OCI-LY1 (cell line): ENCODE data around the gene WNT7B.

Experiments used
- H2AFZ ChIP-seq: fragments of 200-600 bp; sonication (generic), shearing (Covaris generic); 2 replicates; pipeline ENCODE4 v1.6.0; 2014; ENCODE audit warnings: antibody characterized with exemption, mild to moderate bottlenecking, low read length
- H3F3A ChIP-seq: fragments of 200-600 bp; sonication (generic), shearing (Covaris generic); 2 replicates; pipeline ENCODE4 v1.6.0; 2014; ENCODE audit warnings: mild to moderate bottlenecking, antibody characterized with exemption, low read length, moderate library complexity; ENCODE audit not compliant: insufficient read depth
- H3K27ac ChIP-seq: fragments of 200-600 bp; sonication (generic); 2 replicates; pipeline ENCODE4 v1.5.1; 2014; ENCODE audit warnings: low read length, mixed run types, mild to moderate bottlenecking, low read depth; ENCODE audit not compliant: poor library complexity, severe bottlenecking
- H3K27me3 ChIP-seq: fragments of 200-600 bp; sonication (generic); 2 replicates; pipeline ENCODE4 v1.6.0; 2014; ENCODE audit warnings: antibody characterized with exemption, mild to moderate bottlenecking, low read length, moderate library complexity; ENCODE audit not compliant: insufficient read depth
- H3K36me3 ChIP-seq: fragments of 200-600 bp; sonication (generic); 2 replicates; pipeline ENCODE4 v1.6.1; 2014; ENCODE audit warnings: mild to moderate bottlenecking, antibody characterized with exemption, low read length, moderate library complexity, mixed read lengths; ENCODE audit not compliant: insufficient read depth
- H3K4me1 ChIP-seq: fragments of 200-600 bp; sonication (generic); 2 replicates; pipeline ENCODE4 v1.5.1; 2014; ENCODE audit warnings: mild to moderate bottlenecking, low read length, moderate library complexity; ENCODE audit not compliant: insufficient read depth, severe bottlenecking
- H3K4me2 ChIP-seq: fragments of 200-600 bp; sonication (generic), shearing (Covaris generic); 2 replicates; pipeline ENCODE4 v1.6.1; 2014; ENCODE audit warnings: low read length
- H3K4me3 ChIP-seq: fragments of 200-600 bp; sonication (generic); 2 replicates; pipeline ENCODE4 v1.5.1; 2014; ENCODE audit warnings: low read length, low read depth, mild to moderate bottlenecking, mixed read lengths; ENCODE audit not compliant: poor library complexity, severe bottlenecking
- H3K79me2 ChIP-seq: fragments of 200-600 bp; shearing (Covaris generic); 2 replicates; pipeline ENCODE4 v1.6.1; 2016; ENCODE audit warnings: mixed run types, low read length, mixed read lengths; ENCODE audit not compliant: insufficient read depth
- H3K9ac ChIP-seq: fragments of 200-600 bp; sonication (generic), shearing (Covaris generic); 2 replicates; pipeline ENCODE4 v1.6.1; 2014; ENCODE audit warnings: mild to moderate bottlenecking, low read length, mixed read lengths
- H3K9me2 ChIP-seq: fragments of 200-600 bp; sonication (generic), shearing (Covaris generic); 2 replicates; pipeline ENCODE4 v1.6.1; 2014; ENCODE audit warnings: low read depth, mild to moderate bottlenecking, low read length, mixed read lengths
- H3K9me3 ChIP-seq: fragments of 200-600 bp; shearing (Covaris generic); 2 replicates; pipeline ENCODE4 v1.6.1; 2014; ENCODE audit warnings: low read length, mixed read lengths
- H4K20me1 ChIP-seq: fragments of 200-600 bp; sonication (generic), shearing (Covaris generic); 2 replicates; pipeline ENCODE4 v1.6.0; 2016; ENCODE audit warnings: mild to moderate bottlenecking, low read length; ENCODE audit not compliant: insufficient read depth
- CTCF ChIP-seq: fragments of 200-600 bp; sonication (generic), shearing (Covaris generic); IDR thresholded peaks from 2 replicates; pipeline ENCODE4 v1.5.1; 2017; ENCODE audit warnings: mild to moderate bottlenecking, antibody characterized with exemption, low read length, moderate library complexity, mixed read lengths
- EZH2 ChIP-seq: fragments of 200-600 bp; sonication (generic), shearing (Covaris generic); IDR thresholded peaks from 2 replicates; pipeline ENCODE4 v1.8.0; 2017; ENCODE audit warnings: borderline replicate concordance, mixed run types, mild to moderate bottlenecking, antibody characterized with exemption, low read length, moderate library complexity, mixed read lengths

Gene WNT7B

DNA sequence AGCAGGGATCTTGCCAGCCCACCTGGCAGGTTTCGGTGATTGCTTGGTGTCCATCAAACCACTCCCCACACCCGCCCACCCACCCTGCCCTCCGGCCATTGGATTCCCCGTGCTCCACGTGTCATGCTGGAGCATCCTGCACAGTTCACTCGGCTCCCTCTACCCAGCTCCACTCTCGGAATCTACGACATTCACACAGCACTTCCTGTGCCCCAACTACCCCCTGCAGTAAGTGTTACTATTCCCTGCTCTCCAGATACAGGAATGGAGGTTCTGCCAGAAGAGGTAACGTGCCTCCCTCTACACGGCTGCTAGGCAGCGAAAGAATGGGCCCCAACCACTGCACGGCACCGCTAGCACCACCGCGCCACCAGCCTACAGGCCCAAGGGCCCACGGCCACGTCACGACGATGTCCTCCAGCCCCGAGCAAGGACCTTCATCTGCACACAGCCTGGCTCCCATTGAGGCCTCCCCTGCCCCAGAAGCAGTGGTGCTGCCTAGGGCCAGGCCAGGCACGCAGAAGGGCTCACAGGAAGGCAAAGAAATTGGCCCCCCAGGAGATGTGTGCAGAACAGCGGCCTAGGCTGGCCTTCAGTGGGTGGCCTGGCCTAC is 27.6 kb downstream of the WNT7B start:
- H3K9me3 ChIP-seq, result no peaks in the 10 kb centered on the region
- no peaks in the 10 kb centered on the region for H3K79me2 ChIP-seq
- no peaks in the 10 kb centered on the region for H3K9me2 ChIP-seq
- H3K27me3 ChIP-seq, result peaks cover 13% of the 10 kb centered on the region
- peaks cover 5% of the 10 kb centered on the region for H3K4me1 ChIP-seq
- no peak overlapping the region for H2AFZ ChIP-seq
- H3K4me2 ChIP-seq, result no peak overlapping the region
- no peak overlapping the region for H3K9ac ChIP-seq
- no peak overlapping the region for H3K4me3 ChIP-seq
- no peak overlapping the region for H3K27ac ChIP-seq
- H3F3A ChIP-seq, result no peaks in the 10 kb centered on the region
- H3K36me3 ChIP-seq, result no peaks in the 10 kb centered on the region
- no peaks in the 10 kb centered on the region for H4K20me1 ChIP-seq
- TF ChIP-seq EZH2 (no peak), CTCF (no peak)

- H3K4me2 ChIP-seq, result no peak overlapping the region
Measured at GRCh38 chr22:45948081-45948648, 28.8 kb downstream of the WNT7B start.

DNA sequence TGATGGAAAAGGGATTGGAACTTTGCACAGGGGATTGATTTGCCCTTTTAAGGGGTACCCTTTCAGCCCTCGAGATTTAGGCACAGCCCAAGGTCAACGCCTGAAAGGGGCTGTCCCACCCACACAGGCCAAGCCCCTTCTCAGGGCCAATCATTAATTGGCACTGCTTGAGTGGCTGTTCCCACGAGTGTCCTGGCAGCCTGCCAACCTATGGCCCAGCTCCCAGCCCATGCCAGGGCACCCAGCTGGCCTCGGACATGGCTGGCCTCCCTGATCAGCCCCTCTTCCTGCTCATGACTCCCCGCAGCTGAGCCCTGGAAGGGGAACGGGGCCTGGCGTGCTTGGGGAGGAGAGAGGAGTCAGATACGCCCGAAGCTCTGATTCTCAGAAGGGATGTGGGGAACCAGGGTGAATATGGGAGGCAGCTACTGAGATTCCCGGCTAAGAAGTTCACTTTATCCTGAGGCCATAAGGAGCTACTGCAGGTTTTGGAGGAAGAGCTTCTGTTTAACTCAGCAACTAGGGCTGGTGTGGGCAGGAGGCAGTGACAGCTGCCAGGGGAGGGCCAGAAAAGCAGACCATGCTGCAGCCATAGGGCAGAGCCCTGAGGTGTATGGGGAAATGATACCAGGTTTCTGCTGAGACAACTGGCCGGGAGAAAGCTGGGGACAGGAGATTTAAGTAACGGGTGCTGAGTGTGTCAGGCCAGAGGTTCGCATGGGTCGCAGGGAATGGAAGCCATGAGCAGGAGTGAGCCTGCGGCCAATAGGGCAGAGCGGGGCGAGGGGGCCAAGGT is 30.0 kb downstream of the WNT7B start:
- H3K9ac ChIP-seq, result no peak overlapping the region
- H3K4me1 ChIP-seq, result peaks cover 5% of the 10 kb centered on the region
- H3K9me2 ChIP-seq, result no peaks in the 10 kb centered on the region
- TF ChIP-seq EZH2, result no peak
- no peaks in the 10 kb centered on the region for H3K9me3 ChIP-seq
- H3K4me2 ChIP-seq, result no peak overlapping the region
- no peaks in the 10 kb centered on the region for H4K20me1 ChIP-seq
- no peak overlapping the region for H3K27ac ChIP-seq
- no peaks in the 10 kb centered on the region for H3K79me2 ChIP-seq
- H3K4me3 ChIP-seq, result no peak overlapping the region
- H3K27me3 ChIP-seq, result peaks cover 3% of the 10 kb centered on the region; the same call in 1 of the 2 replicates
- H2AFZ ChIP-seq, result no peak overlapping the region
- no peaks in the 10 kb centered on the region for H3F3A ChIP-seq
- H3K36me3 ChIP-seq, result no peaks in the 10 kb centered on the region

More at GRCh38 chr22:45948081-45948648, 28.8 kb downstream of the WNT7B start:
- Histone ChIP-seq H3K79me2 (no peaks in the 10 kb centered on the region), H2AFZ (no peak overlapping the region), H4K20me1 (no peaks in the 10 kb centered on the region), H3K27ac (no peak overlapping the region), H3K4me1 (peaks cover 5% of the 10 kb centered on the region), H3K9me3 (no peaks in the 10 kb centered on the region), H3K9me2 (no peaks in the 10 kb centered on the region), H3K4me3 (no peak overlapping the region), H3K9ac (no peak overlapping the region), H3K27me3 (peaks cover 7% of the 10 kb centered on the region), H3K36me3 (no peaks in the 10 kb centered on the region), H3F3A (no peaks in the 10 kb centered on the region)
- TF ChIP-seq EZH2 (no peak), CTCF (no peak)
